SK-N-SH treated with all-trans-retinoic acid at 6 μM for 48 hours (cell line): ENCODE measurements around the gene ATP8A1.

Experiments
- BACH2 ChIP-seq: fragments of 250-450 bp; sonication (Bioruptor Pico); IDR thresholded peaks from 2 replicates; pipeline ENCODE4 v1.9.0; 2021; ENCODE audit warnings: mild to moderate bottlenecking, borderline replicate concordance
- OSR1 ChIP-seq: fragments of 250-450 bp; sonication (Bioruptor Pico); IDR thresholded peaks from 2 replicates; pipeline ENCODE4 v1.8.0; 2022; ENCODE audit warnings: moderate library complexity, mild to moderate bottlenecking, inconsistent platforms
- PATZ1 ChIP-seq: fragments of 250-450 bp; sonication (Bioruptor Pico); IDR thresholded peaks from 2 replicates; pipeline ENCODE4 v1.8.0; 2020; ENCODE audit warnings: mild to moderate bottlenecking, moderate library complexity, borderline replicate concordance
- PPARA ChIP-seq: fragments of 250-450 bp; sonication (Bioruptor Pico); IDR thresholded peaks from 2 replicates; pipeline ENCODE4 v1.5.0; 2020; ENCODE audit warnings: mild to moderate bottlenecking, borderline replicate concordance
- RARB ChIP-seq: fragments of 250-450 bp; sonication (Bioruptor Pico); IDR thresholded peaks from 2 replicates; pipeline ENCODE4 v1.8.0; 2021; ENCODE audit warnings: mild to moderate bottlenecking, moderate library complexity
- TOX ChIP-seq: fragments of 250-450 bp; sonication (Bioruptor Pico); IDR thresholded peaks from 2 replicates; pipeline ENCODE4 v1.8.0; 2021; ENCODE audit warnings: mild to moderate bottlenecking, moderate library complexity, borderline replicate concordance
- ZC3H10 ChIP-seq: fragments of 250-450 bp; sonication (Bioruptor Pico); IDR thresholded peaks from 2 replicates; pipeline ENCODE4 v1.5.1; 2021; ENCODE audit warnings: mild to moderate bottlenecking, moderate library complexity

GRCh38 chr4:42497142-42497910 is 159.6 kb downstream of the ATP8A1 start:
- TF ChIP-seq PATZ1 (CRISPR knock-in tag) (no peak), BACH2 (CRISPR knock-in tag) (no peak), OSR1 (no peak), ZC3H10 (CRISPR knock-in tag) (no peak), RARB (CRISPR knock-in tag) (no peak), PPARA (CRISPR knock-in tag) (no peak), TOX (CRISPR knock-in tag) (no peak)
